HG03460 (cell line): ENCODE results near the gene ZBTB17.
"Not testable (repeated sequence)": the region's sequence is repeated elsewhere in the genome, so short reads cannot be mapped to it uniquely, and the experiment has no call there.

Source experiments
- ATAC-seq: cut with Tn5 transposase; IDR thresholded peaks from one replicate; pipeline ENCODE4 v1.9.1; 2021; ENCODE audit not compliant: unreplicated experiment

ZBTB17 gene

DNA sequence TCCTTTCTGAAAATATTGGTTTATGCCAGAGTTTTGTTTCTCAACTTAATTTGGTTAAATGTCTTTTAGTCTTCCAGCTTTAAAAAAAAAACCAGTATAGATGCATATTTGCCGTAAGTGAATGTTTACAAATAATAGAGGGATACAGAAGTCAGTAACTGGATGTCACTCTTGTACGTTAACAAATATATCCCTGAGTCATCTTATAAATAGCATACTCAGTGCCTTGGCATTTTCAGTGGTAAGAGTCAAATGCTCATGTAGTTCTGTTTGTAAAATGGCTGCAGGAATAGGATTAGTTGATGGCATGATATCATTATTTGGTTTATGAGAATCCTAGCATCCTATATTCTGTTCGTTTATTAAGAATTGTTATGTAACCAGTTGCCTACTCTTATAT is 73.0 kb downstream of the ZBTB17 start:
- ATAC-seq: no peak

- ATAC-seq: no peak
Measured at GRCh38 chr1:15900662-15901279, 75.1 kb downstream of the ZBTB17 start.

DNA sequence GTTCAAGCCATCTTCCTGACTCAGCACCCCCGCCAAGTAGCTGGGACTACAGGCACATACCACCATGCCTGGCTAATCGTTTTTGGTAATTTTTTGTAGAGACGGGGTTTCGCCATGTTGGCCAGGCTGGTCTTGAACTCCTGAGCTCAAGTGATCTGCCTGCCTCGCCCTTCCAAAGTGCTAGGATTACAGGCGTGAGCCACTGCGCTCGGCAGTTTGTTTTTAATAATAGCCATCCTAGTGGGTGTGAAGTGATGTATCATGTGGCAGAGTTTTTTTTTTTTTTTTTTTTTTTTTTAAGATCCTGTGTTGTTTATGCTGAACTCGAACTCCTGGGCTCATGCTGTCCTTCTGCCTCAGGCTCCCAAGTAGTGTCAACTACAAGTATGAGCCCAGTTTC is 76.6 kb downstream of the ZBTB17 start:
- no peak for ATAC-seq

GRCh38 chr1:15896841-15897610 is 78.9 kb downstream of the ZBTB17 start:
- not testable (repeated sequence) for ATAC-seq

- ATAC-seq: no peak
Measured at GRCh38 chr1:15895233-15895632, 80.7 kb downstream of the ZBTB17 start.

GRCh38 chr1:15892857-15893599 is 82.9 kb downstream of the ZBTB17 start:
- ATAC-seq: not testable (repeated sequence)
